ENCODE measurements around the gene ROS1.

DNA sequence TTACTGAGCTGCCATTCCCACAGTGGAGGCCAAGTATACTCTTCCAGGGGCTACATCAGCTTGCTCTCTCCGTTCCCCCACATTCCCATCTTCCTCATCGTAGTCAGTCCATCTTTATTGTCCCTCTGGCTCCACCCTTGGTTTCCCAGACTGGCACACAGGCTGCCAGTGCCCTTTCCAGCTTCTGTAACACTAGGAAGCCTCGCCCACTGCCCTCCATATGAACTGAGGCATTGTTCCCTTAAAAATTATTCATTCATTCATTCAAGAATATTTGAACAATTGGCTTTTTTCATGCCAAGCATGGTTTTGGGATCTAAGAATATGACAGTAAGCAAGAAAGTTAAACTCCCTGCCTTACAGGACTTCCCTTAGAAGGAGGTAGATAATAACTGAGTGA lies 14.3 kb downstream of the ROS1 start:
- TF ChIP-seq, protein P1, sequence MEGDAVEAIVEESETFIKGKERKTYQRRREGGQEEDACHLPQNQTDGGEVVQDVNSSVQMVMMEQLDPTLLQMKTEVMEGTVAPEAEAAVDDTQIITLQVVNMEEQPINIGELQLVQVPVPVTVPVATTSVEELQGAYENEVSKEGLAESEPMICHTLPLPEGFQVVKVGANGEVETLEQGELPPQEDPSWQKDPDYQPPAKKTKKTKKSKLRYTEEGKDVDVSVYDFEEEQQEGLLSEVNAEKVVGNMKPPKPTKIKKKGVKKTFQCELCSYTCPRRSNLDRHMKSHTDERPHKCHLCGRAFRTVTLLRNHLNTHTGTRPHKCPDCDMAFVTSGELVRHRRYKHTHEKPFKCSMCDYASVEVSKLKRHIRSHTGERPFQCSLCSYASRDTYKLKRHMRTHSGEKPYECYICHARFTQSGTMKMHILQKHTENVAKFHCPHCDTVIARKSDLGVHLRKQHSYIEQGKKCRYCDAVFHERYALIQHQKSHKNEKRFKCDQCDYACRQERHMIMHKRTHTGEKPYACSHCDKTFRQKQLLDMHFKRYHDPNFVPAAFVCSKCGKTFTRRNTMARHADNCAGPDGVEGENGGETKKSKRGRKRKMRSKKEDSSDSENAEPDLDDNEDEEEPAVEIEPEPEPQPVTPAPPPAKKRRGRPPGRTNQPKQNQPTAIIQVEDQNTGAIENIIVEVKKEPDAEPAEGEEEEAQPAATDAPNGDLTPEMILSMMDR (conservative IDR thresholded peaks at IDR 0.05 in 1 of 2, IDR thresholded peaks at IDR 0.05 in 1 of 2; ENCODE audit: extremely low read depth in 1 of 2, insufficient read depth in 1 of 2, low read depth in 1 of 2, low read length in 2 of 2), result no peak
- no peak for TF ChIP-seq EZH2 (IDR thresholded peaks at IDR 0.05; ENCODE audit: borderline replicate concordance, low read length)

Data from mammary epithelial cell (primary cell).